ENCODE measurements around the gene S100A12.

The S100A12 gene

GRCh38 chr1:153366261-153366660, 9.2 kb downstream of the S100A12 start:
- no peak for TF ChIP-seq CTCF (IDR thresholded peaks at IDR 0.05; ENCODE audit: low read depth, low read length)
- Histone ChIP-seq H3K4me3 (ENCODE audit: low read depth, low read length) (no peak overlapping the region), H3K27me3 (peaks cover 11% of the 10 kb centered on the region), H3K9me3 (no peaks in the 10 kb centered on the region), H3K4me1 (no peaks in the 10 kb centered on the region), H3K36me3 (no peaks in the 10 kb centered on the region)
- no peak for DNase-seq

GRCh38 chr1:153365696-153366095, 9.7 kb downstream of the S100A12 start:
- H3K36me3 ChIP-seq, result no peaks in the 10 kb centered on the region
- H3K4me1 ChIP-seq, result no peaks in the 10 kb centered on the region
- H3K4me3 ChIP-seq (ENCODE audit: low read depth, low read length), result no peak overlapping the region
- no peak for DNase-seq
- no peak for TF ChIP-seq CTCF (IDR thresholded peaks at IDR 0.05; ENCODE audit: low read depth, low read length)
- H3K9me3 ChIP-seq, result no peaks in the 10 kb centered on the region
- peaks cover 9% of the 10 kb centered on the region for H3K27me3 ChIP-seq

GRCh38 chr1:153364766-153365666, 10.4 kb downstream of the S100A12 start:
- TF ChIP-seq CTCF (IDR thresholded peaks at IDR 0.05; ENCODE audit: low read depth, low read length), result no peak
- Histone ChIP-seq H3K9me3 (no peaks in the 10 kb centered on the region), H3K4me3 (ENCODE audit: low read depth, low read length) (no peak overlapping the region), H3K36me3 (no peaks in the 10 kb centered on the region), H3K4me1 (no peaks in the 10 kb centered on the region), H3K27me3 (peaks cover 3% of the 10 kb centered on the region)
- DNase-seq, result no peak

- H3K4me1 ChIP-seq, result no peaks in the 10 kb centered on the region
- DNase-seq, result no peak
- no peak overlapping the region for H3K4me3 ChIP-seq (ENCODE audit: low read depth, low read length)
- no peak for TF ChIP-seq CTCF (IDR thresholded peaks at IDR 0.05; ENCODE audit: low read depth, low read length)
- no peaks in the 10 kb centered on the region for H3K36me3 ChIP-seq
- H3K27me3 ChIP-seq, result no peaks in the 10 kb centered on the region; the same call in 1 of the 2 replicates
- no peaks in the 10 kb centered on the region for H3K9me3 ChIP-seq
Observed at GRCh38 chr1:153364156-153364555, 11.3 kb downstream of the S100A12 start.

GRCh38 chr1:153363641-153364040, 11.8 kb downstream of the S100A12 start:
- TF ChIP-seq CTCF (IDR thresholded peaks at IDR 0.05; ENCODE audit: low read depth, low read length), result no peak
- no peak for DNase-seq
- Histone ChIP-seq H3K36me3 (no peaks in the 10 kb centered on the region), H3K4me1 (no peaks in the 10 kb centered on the region), H3K4me3 (ENCODE audit: low read depth, low read length) (no peak overlapping the region), H3K9me3 (no peaks in the 10 kb centered on the region), H3K27me3 (no peaks in the 10 kb centered on the region; the same call in 1 of the 2 replicates)

- no peak for TF ChIP-seq CTCF (IDR thresholded peaks at IDR 0.05; ENCODE audit: low read depth, low read length)
- no peaks in the 10 kb centered on the region for H3K36me3 ChIP-seq
- no peaks in the 10 kb centered on the region; the same call in 1 of the 2 replicates for H3K27me3 ChIP-seq
- H3K9me3 ChIP-seq, result no peaks in the 10 kb centered on the region
- no peak for DNase-seq
- no peak overlapping the region for H3K4me3 ChIP-seq (ENCODE audit: low read depth, low read length)
- H3K4me1 ChIP-seq, result no peaks in the 10 kb centered on the region
Observed at GRCh38 chr1:153362187-153362775, 13.1 kb downstream of the S100A12 start.

Data from BE2C (cell line).